ENCODE data around the gene HTR7.

The HTR7 gene

GRCh38 chr10:90740265-90740664 lies 117.6 kb downstream of the HTR7 start:
- DNase-seq (ENCODE audit: low spot score): no peak

GRCh38 chr10:90738885-90739284 lies 119.0 kb downstream of the HTR7 start:
- no peak for DNase-seq (ENCODE audit: low spot score)

GRCh38 chr10:90734415-90734814 lies 123.4 kb downstream of the HTR7 start:
- DNase-seq (ENCODE audit: low spot score): no peak

GRCh38 chr10:90732581-90732980 lies 125.3 kb downstream of the HTR7 start:
- DNase-seq (ENCODE audit: low spot score): no peak

DNA sequence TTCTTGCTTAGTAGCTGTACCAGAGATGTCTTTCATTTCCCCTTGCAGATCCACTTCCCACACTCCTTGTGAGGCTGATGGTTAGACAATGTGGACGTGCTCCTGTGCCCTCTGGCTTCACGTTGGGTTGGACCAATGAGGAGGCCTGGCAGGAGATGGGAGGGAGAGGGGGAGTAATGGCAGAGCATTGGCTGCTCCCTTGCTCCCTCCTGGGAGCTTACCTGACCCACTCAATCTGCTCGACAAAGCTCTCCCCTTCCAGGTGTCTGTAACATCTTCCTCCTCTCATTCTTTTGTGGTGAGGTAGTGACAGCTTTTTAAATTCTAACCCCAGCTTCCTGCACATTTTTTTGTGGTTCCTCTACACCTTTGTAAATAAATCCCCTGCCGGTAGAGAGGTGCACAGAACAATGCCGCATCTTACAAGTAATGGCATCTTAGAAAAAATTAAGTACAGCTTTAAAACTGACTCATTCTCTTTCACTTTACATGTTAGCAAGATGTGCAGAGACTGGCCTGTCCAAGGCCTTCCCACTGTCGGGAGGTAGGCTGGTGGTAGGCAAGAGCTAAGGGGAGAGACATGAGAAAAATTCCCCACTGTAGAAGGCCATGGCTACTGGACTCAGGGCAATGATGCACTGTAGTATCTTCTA lies 134.3 kb downstream of the HTR7 start:
- DNase-seq (ENCODE audit: low spot score): no peak

DNA sequence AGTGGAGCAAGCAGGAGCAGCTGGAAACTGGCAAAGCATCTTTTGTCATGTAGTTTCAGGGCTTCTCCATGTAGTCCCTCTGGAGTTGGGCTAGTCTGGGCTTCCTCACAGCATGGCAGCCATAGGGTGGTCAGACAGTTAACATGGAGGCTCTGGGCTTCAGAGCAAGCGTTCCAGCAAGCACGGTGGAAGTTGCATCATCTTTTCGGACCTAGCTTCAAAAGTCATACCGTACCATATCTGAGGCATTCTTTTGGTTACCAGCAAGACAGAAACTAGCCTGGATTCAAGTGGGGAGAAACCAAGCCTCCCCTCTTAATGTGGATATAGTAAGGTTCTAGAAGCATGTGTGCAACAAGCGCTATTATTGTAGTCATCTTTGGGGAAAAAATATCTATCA lies 135.0 kb downstream of the HTR7 start:
- DNase-seq (ENCODE audit: low spot score): no peak

- DNase-seq (ENCODE audit: low spot score): no peak
Observed at GRCh38 chr10:90718182-90718581, 139.7 kb downstream of the HTR7 start.

GRCh38 chr10:90712529-90712928 lies 145.3 kb downstream of the HTR7 start:
- no peak for DNase-seq (ENCODE audit: low spot score)

DNA sequence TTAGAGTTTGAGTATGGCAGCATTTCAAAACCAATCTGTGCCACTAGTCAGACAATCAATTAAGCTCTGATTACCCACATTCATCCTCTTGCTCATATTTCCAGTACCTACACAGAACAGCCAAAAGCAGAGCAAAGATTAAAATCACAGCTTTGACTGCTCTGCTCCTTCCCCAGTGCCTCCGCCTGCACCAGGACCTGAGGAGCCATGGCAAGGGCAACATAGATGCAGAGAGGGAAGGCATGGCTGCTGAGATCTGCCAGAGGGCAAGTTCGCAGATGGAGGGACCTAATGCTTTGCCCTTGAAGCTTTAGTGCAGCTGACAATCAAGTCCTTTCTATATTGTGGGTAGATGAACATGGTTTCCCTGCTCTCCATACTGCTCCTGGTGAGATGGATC lies 148.1 kb downstream of the HTR7 start:
- no peak for DNase-seq (ENCODE audit: low spot score)

DNA sequence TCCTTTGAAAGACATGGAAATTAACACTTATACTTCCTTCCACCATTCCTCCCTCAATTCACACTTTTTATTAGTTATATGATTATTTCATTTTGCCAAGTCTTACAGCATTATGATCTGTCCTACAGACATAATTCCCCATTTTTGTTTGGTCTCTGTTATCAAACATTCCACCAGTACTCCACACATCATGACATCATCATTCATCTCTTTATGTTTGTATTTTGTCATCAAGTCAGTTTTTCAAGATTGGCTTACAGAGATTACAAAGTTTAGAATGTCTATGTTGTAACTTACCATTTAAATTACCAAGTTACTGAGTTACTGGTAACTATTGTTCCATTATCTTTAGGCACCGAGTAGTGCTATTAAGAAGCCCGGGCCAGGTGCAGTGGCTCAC lies 150.2 kb downstream of the HTR7 start:
- DNase-seq (ENCODE audit: low spot score): no peak

- no peak for DNase-seq (ENCODE audit: low spot score)
Observed at GRCh38 chr10:90701428-90701827, 156.4 kb downstream of the HTR7 start.

DNA sequence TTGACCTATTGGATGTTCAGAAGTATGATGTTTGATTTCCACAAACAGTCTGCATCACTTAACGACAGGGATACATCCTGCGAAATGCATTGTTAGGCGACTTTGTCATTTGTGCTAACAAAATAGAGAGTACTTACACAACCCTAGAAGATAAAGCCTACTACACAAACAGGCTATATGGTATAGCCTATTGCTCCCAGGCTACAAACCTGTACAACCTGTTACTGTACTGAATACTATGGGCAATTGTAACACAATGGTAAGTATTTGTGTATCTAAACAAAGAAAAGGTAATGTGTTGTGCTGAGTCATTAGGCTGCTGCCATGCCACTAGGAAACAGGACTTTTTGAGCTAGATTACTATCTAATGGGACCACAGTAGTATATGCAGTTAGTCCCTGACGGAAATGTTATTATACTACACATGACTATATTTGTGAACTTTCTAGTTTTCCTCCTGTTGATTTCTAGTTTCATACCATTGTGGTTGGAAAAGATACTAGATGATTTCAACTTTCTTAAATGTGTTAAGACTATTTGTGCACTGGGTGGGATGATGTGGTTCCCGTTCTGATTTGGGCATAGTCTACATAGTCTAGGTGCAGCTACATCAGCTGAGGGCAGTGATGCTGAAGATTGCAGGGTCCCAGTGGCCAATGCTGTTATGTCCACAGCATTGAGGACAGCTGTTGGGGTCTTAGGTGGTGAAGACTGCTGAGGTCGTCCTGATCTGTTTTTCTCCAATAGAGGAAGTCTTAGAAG lies 161.7 kb downstream of the HTR7 start:
- no peak for DNase-seq (ENCODE audit: low spot score)

All from activated CD4-positive, alpha-beta T cell treated with anti-CD3 and anti-CD28 coated beads, Interleukin-2, Interleukin-4, amounts not matched to agents 100 ng/mL and 50 ng/mL, durations not matched to agents 16 hours and 8 hours (primary cell).